Measurements from ENCODE around the gene RAB5B.
"Not testable (repeated sequence)": the region's sequence is repeated elsewhere in the genome, so short reads cannot be mapped to it uniquely, and the experiment has no call there.

GRCh38 chr12:55999999-56000540 is 26.2 kb downstream of the RAB5B start:
- not testable (repeated sequence) for TF ChIP-seq POLR2A (IDR thresholded peaks at IDR 0.05; ENCODE audit: low read length); GATA1 (IDR thresholded peaks at IDR 0.05; ENCODE audit: low read depth, low read length)

Measured in erythroblast (primary cell).